ENCODE measurements around the gene MLH1.

GRCh38 chr3:36944012-36944640 lies 49.2 kb upstream of the MLH1 start:
- TF ChIP-seq CTCF (conservative IDR thresholded peaks at IDR 0.05; ENCODE audit: low read length) (no peak), EZH2phosphoT487 (IDR thresholded peaks at IDR 0.05; ENCODE audit: borderline replicate concordance, low read depth, low read length) (no peak)
